ENCODE data around the gene PRKAR1B. TPM values are rescaled to one million over a fixed set of nuclear protein-coding genes. Genes with fewer than 3 reads are reported as not detected.

PRKAR1B gene
- total RNA-seq, 1 experiment from 2014 or later: 51.7 TPM

GRCh38 chr7:734808-735207 lies 7.7 kb upstream of the PRKAR1B start:
- Histone ChIP-seq H3K9me2 (ENCODE audit: insufficient read depth) (no peaks in the 10 kb centered on the region), H2AFZ (no peak overlapping the region), H3K27me3 (ENCODE audit: insufficient read depth, low read depth) (no peaks in the 10 kb centered on the region), H3F3A (ENCODE audit: insufficient read depth, low read depth) (peaks cover 33% of the 10 kb centered on the region), H3K4me2 (no peak overlapping the region), H4K20me1 (ENCODE audit: insufficient read depth) (peaks cover 75% of the 10 kb centered on the region), H3K36me3 (ENCODE audit: low read depth) (peaks cover 38% of the 10 kb centered on the region), H3K4me1 (replicated peaks; ENCODE audit: insufficient read depth) (peaks cover 17% of the 10 kb centered on the region), H3K4me3 (no peak overlapping the region), H3K79me2 (ENCODE audit: low read depth) (peaks cover 69% of the 10 kb centered on the region), H3K9me3 (ENCODE audit: insufficient read depth, low read depth) (peaks cover 7% of the 10 kb centered on the region), H3K27ac (no peak overlapping the region)
- intact Hi-C loops (cut with micrococcal nuclease; ENCODE audit: unreplicated experiment): loop anchor here (5.0 kb wide), 1 partner anchor 198 kb away; no protein-coding TSS in a partner anchor
- BruUV-seq (replicated peaks): no TSS peak
- no peak for DNase-seq
- POLR2A ChIA-PET (ENCODE audit: unreplicated experiment): no interaction called here
- TF ChIP-seq EZH2 (IDR thresholded peaks at IDR 0.05; ENCODE audit: low read depth) (no peak), CTCF (conservative IDR thresholded peaks at IDR 0.05) (no peak)
- CTCF ChIA-PET: no interaction called here

GRCh38 chr7:734214-734613 lies 7.1 kb upstream of the PRKAR1B start:
- peaks cover 64% of the 10 kb centered on the region for H3K79me2 ChIP-seq (ENCODE audit: low read depth)
- H3F3A ChIP-seq (ENCODE audit: insufficient read depth, low read depth): peaks cover 33% of the 10 kb centered on the region
- H3K9me3 ChIP-seq (ENCODE audit: insufficient read depth, low read depth): peaks cover 7% of the 10 kb centered on the region
- peaks cover 69% of the 10 kb centered on the region for H4K20me1 ChIP-seq (ENCODE audit: insufficient read depth)
- H3K4me2 ChIP-seq: no peak overlapping the region
- no peak overlapping the region for H3K4me3 ChIP-seq
- no TSS peak for BruUV-seq (replicated peaks)
- no peak for DNase-seq
- no peaks in the 10 kb centered on the region for H3K9me2 ChIP-seq (ENCODE audit: insufficient read depth)
- ChIA-PET POLR2A (ENCODE audit: unreplicated experiment) (no interaction called here), CTCF (no interaction called here)
- intact Hi-C loops (cut with micrococcal nuclease; ENCODE audit: unreplicated experiment): loop anchor here (5.0 kb wide), 1 partner anchor 197 kb away; no protein-coding TSS in a partner anchor
- TF ChIP-seq CTCF (conservative IDR thresholded peaks at IDR 0.05) (no peak), EZH2 (IDR thresholded peaks at IDR 0.05; ENCODE audit: low read depth) (no peak)
- no peak overlapping the region for H2AFZ ChIP-seq
- no peak overlapping the region for H3K27ac ChIP-seq
- H3K36me3 ChIP-seq (ENCODE audit: low read depth): peaks cover 34% of the 10 kb centered on the region
- H3K27me3 ChIP-seq (ENCODE audit: insufficient read depth, low read depth): no peaks in the 10 kb centered on the region
- peaks cover 17% of the 10 kb centered on the region for H3K4me1 ChIP-seq (replicated peaks; ENCODE audit: insufficient read depth)

- no TSS peak for BruUV-seq (replicated peaks)
- Histone ChIP-seq H3K27ac (no peak overlapping the region), H3K4me1 (replicated peaks; ENCODE audit: insufficient read depth) (peaks cover 23% of the 10 kb centered on the region), H3K9me3 (ENCODE audit: insufficient read depth, low read depth) (peaks cover 7% of the 10 kb centered on the region), H2AFZ (no peak overlapping the region), H3K4me3 (no peak overlapping the region), H3K36me3 (ENCODE audit: low read depth) (peaks cover 28% of the 10 kb centered on the region), H3F3A (ENCODE audit: insufficient read depth, low read depth) (peaks cover 33% of the 10 kb centered on the region), H3K79me2 (ENCODE audit: low read depth) (peaks cover 62% of the 10 kb centered on the region), H3K9me2 (ENCODE audit: insufficient read depth) (no peaks in the 10 kb centered on the region), H3K27me3 (ENCODE audit: insufficient read depth, low read depth) (no peaks in the 10 kb centered on the region), H4K20me1 (ENCODE audit: insufficient read depth) (peaks cover 57% of the 10 kb centered on the region), H3K4me2 (peak overlapping the region; percentile 56)
- no peak for DNase-seq
- intact Hi-C loops (cut with micrococcal nuclease; ENCODE audit: unreplicated experiment): loop anchor here (2.0 to 5.0 kb wide), 3 partner anchors 195 to 400 kb away; partner anchors contain the start of gene PDGFA
- TF ChIP-seq CTCF (conservative IDR thresholded peaks at IDR 0.05) (no peak), EZH2 (IDR thresholded peaks at IDR 0.05; ENCODE audit: low read depth) (no peak)
- ChIA-PET POLR2A (ENCODE audit: unreplicated experiment) (no interaction called here), CTCF (interaction anchor here (0.6 to 1.4 kb wide), 2 partner anchors 297 to 399 kb away, joined by 3 to 5 read pairs; no protein-coding TSS in a partner anchor)
These were observed 5.5 kb upstream of the PRKAR1B start for GRCh38 chr7:732556-732955.

All from PC-9 (cell line).